ENCODE data around the gene MYO10.

The MYO10 gene

GRCh38 chr5:16626696-16627264 lies 309.3 kb downstream of the MYO10 start (continued):
- no peak for TF ChIP-seq ZNF565 (CRISPR knock-in tag; conservative IDR thresholded peaks at IDR 0.05; ENCODE audit: low read depth)
- no peak for TF ChIP-seq SNAI2 (CRISPR knock-in tag; IDR thresholded peaks at IDR 0.05)
- no peak for TF ChIP-seq ESRRG (CRISPR knock-in tag; IDR thresholded peaks at IDR 0.05)

GRCh38 chr5:16625096-16625495 lies 311.0 kb downstream of the MYO10 start:
- no peak for ATAC-seq
- TF ChIP-seq ZC3H10 (CRISPR knock-in tag; IDR thresholded peaks at IDR 0.05), result no peak
- no peak for TF ChIP-seq CREB5 (CRISPR knock-in tag; IDR thresholded peaks at IDR 0.05; ENCODE audit: low read depth)
- no peak for TF ChIP-seq PATZ1 (CRISPR knock-in tag; IDR thresholded peaks at IDR 0.05; ENCODE audit: borderline replicate concordance)
- TF ChIP-seq ISL1 (CRISPR knock-in tag; IDR thresholded peaks at IDR 0.05), result no peak
- no peak for TF ChIP-seq PPARA (CRISPR knock-in tag; IDR thresholded peaks at IDR 0.05; ENCODE audit: borderline replicate concordance)
- no peak for TF ChIP-seq ARNTL (CRISPR knock-in tag; IDR thresholded peaks at IDR 0.05; ENCODE audit: borderline replicate concordance, low read depth)
- no peak for TF ChIP-seq TSHZ2 (CRISPR knock-in tag; IDR thresholded peaks at IDR 0.05)

- ATAC-seq, result no peak
- no peak for TF ChIP-seq CSDC2 (CRISPR knock-in tag; IDR thresholded peaks at IDR 0.05)
- TF ChIP-seq TCF4 (CRISPR knock-in tag; IDR thresholded peaks at IDR 0.05; ENCODE audit: borderline replicate concordance), result no peak
- no peak for TF ChIP-seq CSRNP3 (CRISPR knock-in tag; IDR thresholded peaks at IDR 0.05)
Observed at GRCh38 chr5:16619136-16619535, 317.0 kb downstream of the MYO10 start.

- ATAC-seq, result no peak
- no peak for TF ChIP-seq ZFP30 (CRISPR knock-in tag; IDR thresholded peaks at IDR 0.05)
- TF ChIP-seq BACH2 (CRISPR knock-in tag; IDR thresholded peaks at IDR 0.05; ENCODE audit: borderline replicate concordance), result no peak
- no peak for TF ChIP-seq ZNF565 (CRISPR knock-in tag; conservative IDR thresholded peaks at IDR 0.05; ENCODE audit: low read depth)
- TF ChIP-seq ARNTL (CRISPR knock-in tag; IDR thresholded peaks at IDR 0.05; ENCODE audit: borderline replicate concordance, low read depth), result no peak
- TF ChIP-seq SNAI2 (CRISPR knock-in tag; IDR thresholded peaks at IDR 0.05), result no peak
- no peak for TF ChIP-seq ZNF70 (CRISPR knock-in tag; IDR thresholded peaks at IDR 0.05)
- TF ChIP-seq PATZ1 (CRISPR knock-in tag; IDR thresholded peaks at IDR 0.05; ENCODE audit: borderline replicate concordance), result no peak
- TF ChIP-seq ISL1 (CRISPR knock-in tag; IDR thresholded peaks at IDR 0.05), result no peak
- no peak for TF ChIP-seq ZNF8 (CRISPR knock-in tag; IDR thresholded peaks at IDR 0.05)
- no peak for TF ChIP-seq CREB5 (CRISPR knock-in tag; IDR thresholded peaks at IDR 0.05; ENCODE audit: low read depth)
- TF ChIP-seq CSDC2 (CRISPR knock-in tag; IDR thresholded peaks at IDR 0.05), result no peak
- TF ChIP-seq TCF4 (CRISPR knock-in tag; IDR thresholded peaks at IDR 0.05; ENCODE audit: borderline replicate concordance), result no peak
- no peak for TF ChIP-seq ZC3H10 (CRISPR knock-in tag; IDR thresholded peaks at IDR 0.05)
- no peak for TF ChIP-seq TOX (CRISPR knock-in tag; IDR thresholded peaks at IDR 0.05; ENCODE audit: borderline replicate concordance)
- TF ChIP-seq CSRNP3 (CRISPR knock-in tag; IDR thresholded peaks at IDR 0.05), result no peak
- TF ChIP-seq RARB (CRISPR knock-in tag; IDR thresholded peaks at IDR 0.05), result no peak
- TF ChIP-seq ESRRG (CRISPR knock-in tag; IDR thresholded peaks at IDR 0.05), result no peak
Observed at GRCh38 chr5:16618138-16618897, 317.8 kb downstream of the MYO10 start.
